HUES64 (cell line): ENCODE data around the gene CHL1. TPM values are rescaled to one million over a fixed set of nuclear protein-coding genes. Genes with fewer than 3 reads are reported as not detected.

Experiments
- H3K27ac ChIP-seq: 2 replicates; pipeline ENCODE4 v1.7.0; 2013; ENCODE audit warnings: low read depth, low read length, inconsistent platforms
- H3K27me3 ChIP-seq: 2 replicates; pipeline ENCODE4 v1.6.1; 2013; ENCODE audit warnings: mild to moderate bottlenecking, low read length; ENCODE audit not compliant: insufficient read depth
- H3K36me3 ChIP-seq: 2 replicates; pipeline ENCODE4 v1.6.1; 2013; ENCODE audit warnings: mild to moderate bottlenecking, low read length; ENCODE audit not compliant: insufficient read depth
- H3K4me1 ChIP-seq: 2 replicates; pipeline ENCODE4 v1.6.1; 2013; ENCODE audit warnings: mild to moderate bottlenecking, low read length, moderate library complexity; ENCODE audit not compliant: insufficient read depth
- H3K4me3 ChIP-seq: 2 replicates; pipeline ENCODE4 v1.5.1; 2013; ENCODE audit warnings: mild to moderate bottlenecking, low read length, moderate library complexity
- H3K9ac ChIP-seq: 2 replicates; pipeline ENCODE4 v1.6.1; 2013; ENCODE audit warnings: mild to moderate bottlenecking, low read depth, low read length
- H3K9me3 ChIP-seq: 2 replicates; pipeline ENCODE4 v1.6.1; 2013; ENCODE audit warnings: low read depth, low read length; ENCODE audit not compliant: insufficient read depth
- WGBS: fragments of 150-250, 120-280 bp; methylation state at CpG from one replicate; pipeline ENCODE4 v1.1.7; 2013; ENCODE audit warnings: missing lambda C conversion rate; 5-methylcytosine and 5-hydroxymethylcytosine counted together
- polyA plus RNA-seq, 2 experiments: library from polyadenylated mRNA; stranded (reverse); fragments of 50-300 nt; gene quantifications; one replicate each; pipeline ENCODE4 v1.2.3, GENCODE V29; 2013

CHL1 gene, protein sequence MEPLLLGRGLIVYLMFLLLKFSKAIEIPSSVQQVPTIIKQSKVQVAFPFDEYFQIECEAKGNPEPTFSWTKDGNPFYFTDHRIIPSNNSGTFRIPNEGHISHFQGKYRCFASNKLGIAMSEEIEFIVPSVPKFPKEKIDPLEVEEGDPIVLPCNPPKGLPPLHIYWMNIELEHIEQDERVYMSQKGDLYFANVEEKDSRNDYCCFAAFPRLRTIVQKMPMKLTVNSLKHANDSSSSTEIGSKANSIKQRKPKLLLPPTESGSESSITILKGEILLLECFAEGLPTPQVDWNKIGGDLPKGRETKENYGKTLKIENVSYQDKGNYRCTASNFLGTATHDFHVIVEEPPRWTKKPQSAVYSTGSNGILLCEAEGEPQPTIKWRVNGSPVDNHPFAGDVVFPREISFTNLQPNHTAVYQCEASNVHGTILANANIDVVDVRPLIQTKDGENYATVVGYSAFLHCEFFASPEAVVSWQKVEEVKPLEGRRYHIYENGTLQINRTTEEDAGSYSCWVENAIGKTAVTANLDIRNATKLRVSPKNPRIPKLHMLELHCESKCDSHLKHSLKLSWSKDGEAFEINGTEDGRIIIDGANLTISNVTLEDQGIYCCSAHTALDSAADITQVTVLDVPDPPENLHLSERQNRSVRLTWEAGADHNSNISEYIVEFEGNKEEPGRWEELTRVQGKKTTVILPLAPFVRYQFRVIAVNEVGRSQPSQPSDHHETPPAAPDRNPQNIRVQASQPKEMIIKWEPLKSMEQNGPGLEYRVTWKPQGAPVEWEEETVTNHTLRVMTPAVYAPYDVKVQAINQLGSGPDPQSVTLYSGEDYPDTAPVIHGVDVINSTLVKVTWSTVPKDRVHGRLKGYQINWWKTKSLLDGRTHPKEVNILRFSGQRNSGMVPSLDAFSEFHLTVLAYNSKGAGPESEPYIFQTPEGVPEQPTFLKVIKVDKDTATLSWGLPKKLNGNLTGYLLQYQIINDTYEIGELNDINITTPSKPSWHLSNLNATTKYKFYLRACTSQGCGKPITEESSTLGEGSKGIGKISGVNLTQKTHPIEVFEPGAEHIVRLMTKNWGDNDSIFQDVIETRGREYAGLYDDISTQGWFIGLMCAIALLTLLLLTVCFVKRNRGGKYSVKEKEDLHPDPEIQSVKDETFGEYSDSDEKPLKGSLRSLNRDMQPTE (N-terminal part only)
- polyA plus RNA-seq (2013, experiment 1 of 2), result 0.45 TPM
- 0.63 TPM for polyA plus RNA-seq (2013, experiment 2 of 2)

- H3K4me1 ChIP-seq, result no peaks in the 10 kb centered on the region
- H3K36me3 ChIP-seq, result no peaks in the 10 kb centered on the region
- 92% methylated on average over 64 of the region's 64 CpGs for whole genome bisulfite sequencing
- H3K27ac ChIP-seq, result no peak within 1 kb of the TSS
- peaks cover 69% of the 10 kb centered on the region for H3K9me3 ChIP-seq
- peaks cover 72% of the 10 kb centered on the region for H3K27me3 ChIP-seq
- H3K9ac ChIP-seq, result no peak within 1 kb of the TSS
- peak within 1 kb of the TSS; percentile 46 for H3K4me3 ChIP-seq
Measured at GRCh38 chr3:196311-197148, at the start of gene CHL1. Gene CHL1, plus strand, starts transcription at chr3:196763. Its CDS starts 123,014 bp downstream, at chr3:319777.

DNA sequence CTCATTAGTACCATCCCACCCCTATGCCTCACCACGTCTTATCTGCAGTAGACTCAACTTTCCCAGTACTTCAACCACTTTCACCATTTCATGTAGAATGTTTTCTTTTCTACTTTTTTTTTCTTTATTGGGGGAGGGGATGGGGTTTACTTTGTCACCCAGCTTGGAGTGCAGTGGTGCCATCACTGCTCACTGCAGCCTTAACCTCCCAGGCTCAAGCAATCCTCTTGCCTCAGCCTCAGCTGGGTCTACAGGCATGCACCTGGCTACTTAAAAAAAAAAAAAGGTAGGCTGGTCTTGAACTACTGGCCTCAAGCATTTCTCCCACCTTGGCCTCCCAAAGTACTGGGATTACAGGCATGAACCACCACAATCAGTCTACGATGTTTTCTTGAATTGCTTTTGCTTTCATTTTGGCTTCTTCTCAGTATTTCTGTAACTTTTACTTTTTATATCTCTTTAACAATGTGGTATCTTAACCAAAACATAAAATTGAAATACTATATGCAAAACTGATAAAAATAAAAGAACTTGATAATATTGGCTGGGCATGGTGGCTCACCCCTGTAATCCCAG is 44.9 kb upstream of the CHL1 start:
- no peak overlapping the region for H3K9ac ChIP-seq
- H3K36me3 ChIP-seq, result no peaks in the 10 kb centered on the region
- no peaks in the 10 kb centered on the region for H3K4me1 ChIP-seq
- no peak overlapping the region for H3K27ac ChIP-seq
- no peak overlapping the region for H3K4me3 ChIP-seq
- H3K27me3 ChIP-seq, result no peaks in the 10 kb centered on the region
- 92% methylated on average over 2 of the region's 2 CpGs for WGBS
- peaks cover 57% of the 10 kb centered on the region for H3K9me3 ChIP-seq

- Histone ChIP-seq H3K27ac (no peak overlapping the region), H3K9me3 (peaks cover 76% of the 10 kb centered on the region), H3K36me3 (no peaks in the 10 kb centered on the region), H3K9ac (no peak overlapping the region), H3K4me1 (no peaks in the 10 kb centered on the region), H3K27me3 (no peaks in the 10 kb centered on the region), H3K4me3 (no peak overlapping the region)
- WGBS, result 83% methylated on average over 1 of the region's 1 CpG
Measured at GRCh38 chr3:159974-160373, 36.6 kb upstream of the CHL1 start.

DNA sequence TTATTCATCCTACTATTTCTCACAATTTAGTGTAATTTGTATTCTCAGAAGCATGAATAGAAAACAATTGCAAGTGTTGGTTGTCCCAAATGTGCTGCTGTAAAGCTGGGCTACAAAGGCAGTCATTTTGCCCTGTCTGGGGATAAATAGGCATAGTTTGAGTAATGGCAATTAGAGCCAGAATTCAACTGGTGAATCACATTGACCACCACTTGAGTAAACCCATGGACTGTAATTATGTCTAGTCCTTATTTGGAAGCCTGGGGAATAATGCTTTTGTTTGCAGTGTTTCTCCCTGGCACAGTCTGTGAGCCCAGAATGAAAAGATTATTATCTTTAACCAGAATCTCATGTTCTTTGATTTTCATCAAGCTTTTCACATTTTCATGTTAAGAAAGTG is 30.5 kb upstream of the CHL1 start:
- no peaks in the 10 kb centered on the region for H3K36me3 ChIP-seq
- no peak overlapping the region for H3K9ac ChIP-seq
- no peaks in the 10 kb centered on the region for H3K27me3 ChIP-seq
- no peak overlapping the region for H3K4me3 ChIP-seq
- no peak overlapping the region for H3K27ac ChIP-seq
- H3K4me1 ChIP-seq, result no peaks in the 10 kb centered on the region
- peaks cover 72% of the 10 kb centered on the region for H3K9me3 ChIP-seq

DNA sequence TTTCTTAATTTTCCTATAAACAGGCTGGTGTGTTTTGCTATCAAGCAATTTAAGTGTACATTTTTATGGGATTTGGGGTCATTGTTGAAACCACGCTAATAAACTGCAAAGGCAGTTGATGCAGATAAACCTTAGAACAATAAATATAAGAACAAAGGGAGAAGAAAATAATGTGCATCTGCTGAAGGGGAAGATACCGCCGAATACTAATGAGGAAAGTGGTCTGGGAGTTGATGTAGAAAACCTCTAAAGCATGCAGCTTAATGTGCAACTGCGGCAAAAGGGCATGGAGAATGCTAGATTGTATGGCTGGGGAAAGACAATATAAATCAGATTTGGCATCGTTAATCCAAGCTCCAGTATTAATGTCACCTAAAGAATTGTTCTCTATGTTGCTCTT is 29.8 kb upstream of the CHL1 start:
- 84% methylated on average over 4 of the region's 5 CpGs for WGBS
- no peaks in the 10 kb centered on the region for H3K27me3 ChIP-seq
- no peaks in the 10 kb centered on the region for H3K4me1 ChIP-seq
- H3K9me3 ChIP-seq, result peaks cover 72% of the 10 kb centered on the region
- no peak overlapping the region for H3K27ac ChIP-seq
- H3K36me3 ChIP-seq, result no peaks in the 10 kb centered on the region
- H3K9ac ChIP-seq, result no peak overlapping the region
- no peak overlapping the region for H3K4me3 ChIP-seq

DNA sequence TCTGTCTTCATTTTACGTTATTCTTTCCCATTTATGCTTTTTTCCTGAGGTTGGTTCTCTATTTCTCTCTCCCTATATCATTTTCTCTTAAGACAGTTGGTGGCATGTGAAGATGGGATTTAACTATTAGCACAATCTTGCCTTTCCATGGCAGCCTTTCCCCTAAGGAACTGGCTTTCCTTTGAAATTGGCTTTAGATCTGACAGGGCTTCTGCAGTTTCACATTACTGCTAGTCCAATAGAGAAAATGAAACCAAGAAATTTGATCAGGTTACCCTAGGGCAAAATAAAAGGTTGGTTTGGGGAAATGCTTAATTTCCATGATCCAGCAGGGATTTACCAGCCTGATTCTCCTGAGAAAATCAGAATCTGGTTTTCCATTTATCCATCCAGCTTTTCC is 22.7 kb upstream of the CHL1 start:
- Histone ChIP-seq H3K4me3 (no peak overlapping the region), H3K36me3 (no peaks in the 10 kb centered on the region), H3K27me3 (no peaks in the 10 kb centered on the region), H3K9ac (no peak overlapping the region), H3K9me3 (peaks cover 59% of the 10 kb centered on the region), H3K27ac (no peak overlapping the region), H3K4me1 (no peaks in the 10 kb centered on the region)
- WGBS, result 30% methylated on average over 1 of the region's 1 CpG

- Histone ChIP-seq H3K27me3 (no peaks in the 10 kb centered on the region), H3K27ac (no peak overlapping the region), H3K36me3 (no peaks in the 10 kb centered on the region), H3K9ac (no peak overlapping the region), H3K4me1 (no peaks in the 10 kb centered on the region), H3K9me3 (peaks cover 70% of the 10 kb centered on the region), H3K4me3 (no peak overlapping the region)
- 66% methylated on average over 3 of the region's 3 CpGs for WGBS
Measured at GRCh38 chr3:184976-185375, 11.6 kb upstream of the CHL1 start.

GRCh38 chr3:192215-192929 is 4.2 kb upstream of the CHL1 start:
- Histone ChIP-seq H3K4me3 (no peak overlapping the region), H3K9ac (no peak overlapping the region), H3K9me3 (peaks cover 75% of the 10 kb centered on the region), H3K27me3 (peaks cover 37% of the 10 kb centered on the region), H3K4me1 (no peaks in the 10 kb centered on the region), H3K27ac (no peak overlapping the region), H3K36me3 (no peaks in the 10 kb centered on the region)
- WGBS, result 93% methylated on average over 23 of the region's 25 CpGs

DNA sequence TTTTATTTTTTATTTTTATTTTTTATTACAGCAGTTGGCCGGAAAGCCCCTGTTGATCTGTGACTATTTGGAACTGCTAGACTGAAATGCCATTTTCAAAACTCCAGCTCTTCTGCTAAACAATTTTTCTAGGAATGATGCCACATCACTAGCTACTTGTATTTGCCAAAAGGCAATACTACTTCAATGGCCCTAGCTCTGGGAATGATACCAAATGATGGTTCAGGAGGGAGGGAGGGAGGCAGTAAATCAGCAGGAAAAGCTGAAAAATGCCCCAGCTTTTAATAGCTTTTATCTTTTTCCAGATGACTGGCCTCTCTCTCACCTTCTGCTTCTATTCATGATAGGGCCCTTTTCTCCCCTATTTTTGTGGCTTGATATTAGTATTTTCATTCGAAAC is 2.6 kb upstream of the CHL1 start:
- no peaks in the 10 kb centered on the region for H3K4me1 ChIP-seq
- H3K27ac ChIP-seq, result no peak overlapping the region
- no peak overlapping the region for H3K4me3 ChIP-seq
- WGBS, result 89% methylated on average over 2 of the region's 2 CpGs
- H3K9ac ChIP-seq, result no peak overlapping the region
- H3K9me3 ChIP-seq, result peaks cover 65% of the 10 kb centered on the region
- H3K27me3 ChIP-seq, result peaks cover 53% of the 10 kb centered on the region
- H3K36me3 ChIP-seq, result no peaks in the 10 kb centered on the region

DNA sequence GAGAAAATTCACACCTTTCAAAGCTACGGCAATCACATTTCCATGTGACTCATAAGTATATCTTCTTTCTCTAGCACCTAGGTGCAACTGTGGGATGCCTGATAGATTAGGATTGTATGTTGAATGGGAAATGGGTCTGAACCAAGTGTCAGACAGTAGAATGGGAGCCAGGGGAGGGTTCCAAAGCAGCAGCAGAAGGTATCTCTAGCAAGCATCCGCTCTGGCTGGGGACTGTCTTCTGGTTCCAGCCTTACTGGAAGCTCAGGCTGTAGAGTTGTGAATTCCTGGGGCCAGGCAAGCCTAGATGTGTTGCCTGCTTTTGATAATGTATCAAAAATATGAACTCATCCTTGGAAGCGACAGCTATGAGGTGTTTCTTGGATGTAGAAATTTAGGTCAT is 2.1 kb upstream of the CHL1 start:
- H3K9ac ChIP-seq, result no peak overlapping the region
- no peak overlapping the region for H3K4me3 ChIP-seq
- peaks cover 69% of the 10 kb centered on the region for H3K9me3 ChIP-seq
- no peaks in the 10 kb centered on the region for H3K36me3 ChIP-seq
- no peaks in the 10 kb centered on the region for H3K4me1 ChIP-seq
- peaks cover 58% of the 10 kb centered on the region for H3K27me3 ChIP-seq
- 71% methylated on average over 3 of the region's 3 CpGs for WGBS
- no peak overlapping the region for H3K27ac ChIP-seq
